ENCODE results near the gene GMPPB. TPM values are rescaled to one million over a fixed set of nuclear protein-coding genes. Genes with fewer than 3 reads are reported as not detected.

The GMPPB gene
- polyA plus RNA-seq, 3 donors, result 14.7 to 17.6 (median 17.6) TPM

- peak overlapping the region; percentile 63 to 82 (median 74) for H3K4me3 ChIP-seq (replicated peaks in 1 of 3; ENCODE audit: low read depth in 2 of 3, low read length in 3 of 3)
- peak overlapping the region; percentile 84 to 91 for H3K4me3 Mint-ChIP-seq
- H3K36me3 ChIP-seq (replicated peaks in 1 of 2; ENCODE audit: control insufficient read depth in 1 of 2, insufficient read depth in 2 of 2, low read length in 2 of 2), result peaks cover 27% of the 10 kb centered on the region in 2 donors
- H3K4me1 ChIP-seq (ENCODE audit: control insufficient read depth in 1 of 2, insufficient read depth in 2 of 2, low read length in 2 of 2), result peaks cover 17 to 21% of the 10 kb centered on the region in 2 donors
- H4K20me1 ChIP-seq (ENCODE audit: insufficient read depth, low read length), result peaks cover 26% of the 10 kb centered on the region
- peak overlapping the region; percentile 96 to 97 for H3K27ac ChIP-seq (ENCODE audit: low read depth in 1 of 2, low read length in 2 of 2)
- H3K9me3 Mint-ChIP-seq, result peaks cover 0 to 10% (median 3%) of the 10 kb centered on the region in 7 donors
- peaks cover 24 to 28% of the 10 kb centered on the region in 2 donors for H3K36me3 Mint-ChIP-seq
- peaks cover 28% of the 10 kb centered on the region for H3K4me1 Mint-ChIP-seq
- peaks cover 0 to 6% of the 10 kb centered on the region in 2 donors for H3K9me3 ChIP-seq (replicated peaks in 1 of 2; ENCODE audit: control insufficient read depth in 1 of 2, insufficient read depth in 1 of 2, low read length in 2 of 2)
- TF ChIP-seq, protein P1, sequence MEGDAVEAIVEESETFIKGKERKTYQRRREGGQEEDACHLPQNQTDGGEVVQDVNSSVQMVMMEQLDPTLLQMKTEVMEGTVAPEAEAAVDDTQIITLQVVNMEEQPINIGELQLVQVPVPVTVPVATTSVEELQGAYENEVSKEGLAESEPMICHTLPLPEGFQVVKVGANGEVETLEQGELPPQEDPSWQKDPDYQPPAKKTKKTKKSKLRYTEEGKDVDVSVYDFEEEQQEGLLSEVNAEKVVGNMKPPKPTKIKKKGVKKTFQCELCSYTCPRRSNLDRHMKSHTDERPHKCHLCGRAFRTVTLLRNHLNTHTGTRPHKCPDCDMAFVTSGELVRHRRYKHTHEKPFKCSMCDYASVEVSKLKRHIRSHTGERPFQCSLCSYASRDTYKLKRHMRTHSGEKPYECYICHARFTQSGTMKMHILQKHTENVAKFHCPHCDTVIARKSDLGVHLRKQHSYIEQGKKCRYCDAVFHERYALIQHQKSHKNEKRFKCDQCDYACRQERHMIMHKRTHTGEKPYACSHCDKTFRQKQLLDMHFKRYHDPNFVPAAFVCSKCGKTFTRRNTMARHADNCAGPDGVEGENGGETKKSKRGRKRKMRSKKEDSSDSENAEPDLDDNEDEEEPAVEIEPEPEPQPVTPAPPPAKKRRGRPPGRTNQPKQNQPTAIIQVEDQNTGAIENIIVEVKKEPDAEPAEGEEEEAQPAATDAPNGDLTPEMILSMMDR (IDR thresholded peaks at IDR 0.05), result no peak
- H3K27me3 ChIP-seq (ENCODE audit: control insufficient read depth in 2 of 2, insufficient read depth in 2 of 2, low read length in 2 of 2), result no peaks in the 10 kb centered on the region
- H3K27ac Mint-ChIP-seq, result peak overlapping the region; percentile 93 to 99 (median 98)
- H2AFZ ChIP-seq (ENCODE audit: insufficient read depth, low read depth, low read length, poor library complexity, severe bottlenecking), result peak overlapping the region; percentile 80
- peak overlapping the region; percentile 81 for H3K4me2 ChIP-seq (replicated peaks; ENCODE audit: extremely low read depth, low read length, poor library complexity, severe bottlenecking)
- 18% methylated on average over 15 of the region's 17 CpGs for WGBS (ENCODE audit: insufficient coverage)
- H3K79me2 ChIP-seq (ENCODE audit: insufficient read depth, low read length), result peaks cover 13% of the 10 kb centered on the region
- H3K9ac ChIP-seq (ENCODE audit: insufficient read depth, low read length, poor library complexity, severe bottlenecking), result peak overlapping the region; percentile 92
- DNase-seq, result peak; percentile 23 to 57 (median 46)
- intact Hi-C loops (cut with micrococcal nuclease), result loop anchor here (5.0 to 10.0 kb wide), 3 partner anchors 52 to 201 kb away; partner anchors contain the start of genes GMPPB (in 2 of the 2) and DAG1 (in 1 of the 2)
- H3K27me3 Mint-ChIP-seq (ENCODE audit: low read depth in 3 of 3), result peaks cover 4 to 10% (median 7%) of the 10 kb centered on the region in 3 donors
Observed at GRCh38 chr3:49673121-49673714, 50.5 kb downstream of the GMPPB start.

DNA sequence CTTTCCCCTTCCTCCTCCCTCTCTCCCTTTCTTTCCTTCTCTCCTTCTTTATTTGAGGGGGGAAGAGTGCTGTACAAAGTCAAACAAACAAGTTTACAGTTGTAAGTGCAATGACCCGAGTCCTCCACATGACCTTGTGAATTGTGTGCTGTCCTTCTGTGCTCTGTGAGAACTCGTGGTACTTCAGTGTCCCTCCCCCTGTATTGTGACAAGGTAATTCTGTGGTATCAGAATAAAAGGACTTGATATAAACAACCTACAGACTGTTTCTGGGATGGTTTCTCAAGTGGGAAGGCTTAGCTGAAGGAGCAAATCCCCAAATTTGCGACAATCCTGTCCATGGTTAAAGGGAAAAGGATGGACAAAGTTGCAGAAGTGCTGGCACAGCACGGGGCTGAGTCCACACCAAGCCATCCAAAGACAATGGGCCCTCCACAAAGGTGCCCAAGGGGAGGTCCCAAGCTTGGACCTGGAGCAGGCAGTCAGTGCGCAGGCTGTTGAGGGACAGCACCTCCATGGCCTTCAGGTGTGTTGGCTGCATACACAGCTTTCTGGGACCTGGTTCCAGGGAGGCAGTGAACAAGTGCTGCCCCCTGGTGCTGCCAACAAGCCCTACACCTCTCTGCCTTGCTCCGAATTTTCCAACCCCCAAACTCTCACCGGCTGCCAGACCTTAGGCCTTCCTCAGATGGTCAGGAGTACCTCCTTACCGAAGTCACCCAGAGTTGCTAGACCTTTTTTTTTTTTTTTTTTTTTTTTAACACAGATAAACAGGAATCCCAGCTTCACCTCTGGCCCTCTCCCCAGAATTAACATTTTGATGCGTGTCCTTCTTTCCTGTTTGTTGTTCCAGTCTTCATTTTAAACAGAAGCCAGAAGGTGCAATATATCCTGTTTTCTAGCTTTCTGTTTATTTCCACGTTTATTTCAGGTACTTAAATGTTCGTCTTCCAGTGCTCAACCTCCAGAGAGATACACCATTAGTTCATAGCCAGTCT is 52.2 kb downstream of the GMPPB start:
- Histone ChIP-seq H3K79me2 (ENCODE audit: insufficient read depth, low read length) (peaks cover 13% of the 10 kb centered on the region), H4K20me1 (ENCODE audit: insufficient read depth, low read length) (peaks cover 20% of the 10 kb centered on the region), H3K36me3 (replicated peaks in 1 of 2; ENCODE audit: control insufficient read depth in 1 of 2, insufficient read depth in 2 of 2, low read length in 2 of 2) (peaks cover 11% of the 10 kb centered on the region in 2 donors), H3K27ac (ENCODE audit: low read depth in 1 of 2, low read length in 2 of 2) (no peak overlapping the region), H3K4me2 (replicated peaks; ENCODE audit: extremely low read depth, low read length, poor library complexity, severe bottlenecking) (no peak overlapping the region), H2AFZ (ENCODE audit: insufficient read depth, low read depth, low read length, poor library complexity, severe bottlenecking) (no peak overlapping the region), H3K9me3 (replicated peaks in 1 of 2; ENCODE audit: control insufficient read depth in 1 of 2, insufficient read depth in 1 of 2, low read length in 2 of 2) (peaks cover 0 to 6% of the 10 kb centered on the region in 2 donors), H3K27me3 (ENCODE audit: control insufficient read depth in 2 of 2, insufficient read depth in 2 of 2, low read length in 2 of 2) (no peaks in the 10 kb centered on the region), H3K4me1 (ENCODE audit: control insufficient read depth in 1 of 2, insufficient read depth in 2 of 2, low read length in 2 of 2) (peaks cover 17 to 21% of the 10 kb centered on the region in 2 donors), H3K4me3 (replicated peaks in 1 of 3; ENCODE audit: low read depth in 2 of 3, low read length in 3 of 3) (no peak overlapping the region), H3K9ac (ENCODE audit: insufficient read depth, low read length, poor library complexity, severe bottlenecking) (no peak overlapping the region)
- intact Hi-C loops (cut with micrococcal nuclease), result loop anchor here (5.0 to 10.0 kb wide), 3 partner anchors 53 to 199 kb away; partner anchors contain the start of genes GMPPB (in 2 of the 2) and DAG1 (in 1 of the 2)
- 54% methylated on average over 7 of the region's 11 CpGs for WGBS (ENCODE audit: insufficient coverage)
- peaks cover 9 to 11% (median 10%) of the 10 kb centered on the region in 3 donors for H3K27me3 Mint-ChIP-seq (ENCODE audit: low read depth in 3 of 3)
- H3K27ac Mint-ChIP-seq, result peak overlapping the region in 2 of 7 donors; percentile 41 to 51
- H3K4me3 Mint-ChIP-seq, result peak overlapping the region in 1 of 2 donors; percentile 39
- TF ChIP-seq, protein P1 (IDR thresholded peaks at IDR 0.05), result peak; percentile 82
- DNase-seq, result peak; percentile 35 to 60 (median 53)
- H3K36me3 Mint-ChIP-seq, result peaks cover 10 to 13% of the 10 kb centered on the region in 2 donors
- H3K9me3 Mint-ChIP-seq, result peaks cover 0 to 10% (median 3%) of the 10 kb centered on the region in 7 donors
- peaks cover 26% of the 10 kb centered on the region for H3K4me1 Mint-ChIP-seq

Measured in CD14-positive monocyte (primary cell).